SW480 (cell line): Measurements from ENCODE around the gene GAS5.
"Not testable (repeated sequence)": the region's sequence is repeated elsewhere in the genome, so short reads cannot be mapped to it uniquely, and the experiment has no call there.

Source experiments
- DNase-seq: peaks from one replicate; pipeline ENCODE4 v3.0.0-alpha.2; 2016; ENCODE audit warnings: low spot score

The GAS5 gene

GRCh38 chr1:173869021-173869359 lies 1.2 kb upstream of the GAS5 start:
- no peak for DNase-seq

- peak; percentile 92 for DNase-seq
Measured at GRCh38 chr1:173868266-173869020, 654 bp upstream of the GAS5 start, which contains the start of gene ZBTB37. Gene ZBTB37, plus strand, starts transcription at chr1:173868380. Its CDS starts 1,846 bp downstream, at chr1:173870226.

DNA sequence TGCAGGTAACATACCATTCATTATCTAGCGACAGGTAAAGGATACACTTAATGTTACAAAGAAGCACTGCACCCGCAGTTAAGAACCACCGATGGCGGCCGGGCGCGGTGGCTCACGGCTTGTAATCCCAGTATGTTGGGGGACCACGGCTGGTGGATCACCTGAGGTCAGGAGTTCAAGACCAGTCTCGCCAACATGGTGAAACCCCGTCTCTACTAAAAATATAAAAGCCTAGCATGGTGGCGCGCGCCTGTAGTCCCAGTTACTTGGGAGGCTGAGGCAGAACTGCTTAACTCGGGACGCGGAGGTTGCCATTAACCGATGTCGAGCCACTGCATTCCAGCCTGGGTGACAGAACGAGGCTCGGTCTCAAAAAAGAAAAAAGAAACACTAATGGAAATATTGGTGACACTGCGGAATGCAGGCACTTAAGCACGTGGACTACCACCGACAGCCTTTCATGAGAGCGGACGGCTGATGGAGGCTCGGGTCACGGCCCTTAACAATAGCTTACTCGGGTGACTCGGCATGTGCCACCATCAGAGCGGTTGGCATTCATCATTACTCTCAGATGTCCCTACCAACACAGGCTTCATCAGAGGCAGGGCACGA lies 542 bp downstream of the GAS5 start:
- no peak for DNase-seq

- no peak for DNase-seq
Measured at GRCh38 chr1:173866413-173867115, 1.2 kb downstream of the GAS5 start.

- DNase-seq, result no peak
Measured at GRCh38 chr1:173865468-173866164, 2.2 kb downstream of the GAS5 start.

DNA sequence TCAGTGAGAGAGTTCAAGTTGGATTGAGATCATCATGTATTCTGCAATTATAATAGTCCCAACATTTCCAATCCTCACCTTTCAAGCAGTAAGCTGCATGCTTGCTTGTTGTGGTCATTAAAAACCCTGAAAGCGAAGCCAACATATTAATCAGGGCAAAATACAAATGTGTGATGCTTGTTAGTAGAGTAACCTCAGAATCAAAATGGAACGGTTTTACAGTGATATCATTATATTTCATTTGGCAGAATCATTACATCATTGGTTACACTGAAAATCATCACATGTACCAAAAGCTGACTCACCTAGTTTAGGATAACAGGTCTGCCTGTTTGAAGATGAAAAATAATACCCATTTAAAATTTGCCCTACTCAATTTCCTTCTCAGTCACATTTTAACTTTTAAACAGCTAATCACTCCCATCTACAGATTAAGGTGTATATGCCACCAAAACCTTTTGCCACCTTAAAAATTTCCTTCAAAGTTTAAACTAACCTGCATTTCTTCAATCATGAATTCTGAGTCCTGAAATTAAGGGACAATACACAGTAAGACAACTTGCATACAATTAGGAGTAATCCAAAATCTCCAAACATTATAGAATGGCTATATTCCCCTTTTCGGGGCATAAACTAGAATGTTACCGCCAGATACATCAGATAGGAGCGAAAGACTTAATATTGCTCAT lies 3.5 kb downstream of the GAS5 start:
- DNase-seq, result no peak

- no peak for DNase-seq
Measured at GRCh38 chr1:173863224-173864161, 4.3 kb downstream of the GAS5 start.

GRCh38 chr1:173862769-173863223 lies 5.0 kb downstream of the GAS5 start:
- no peak for DNase-seq

- DNase-seq, result not testable (repeated sequence)
Measured at GRCh38 chr1:173862146-173862768, 5.5 kb downstream of the GAS5 start.

DNA sequence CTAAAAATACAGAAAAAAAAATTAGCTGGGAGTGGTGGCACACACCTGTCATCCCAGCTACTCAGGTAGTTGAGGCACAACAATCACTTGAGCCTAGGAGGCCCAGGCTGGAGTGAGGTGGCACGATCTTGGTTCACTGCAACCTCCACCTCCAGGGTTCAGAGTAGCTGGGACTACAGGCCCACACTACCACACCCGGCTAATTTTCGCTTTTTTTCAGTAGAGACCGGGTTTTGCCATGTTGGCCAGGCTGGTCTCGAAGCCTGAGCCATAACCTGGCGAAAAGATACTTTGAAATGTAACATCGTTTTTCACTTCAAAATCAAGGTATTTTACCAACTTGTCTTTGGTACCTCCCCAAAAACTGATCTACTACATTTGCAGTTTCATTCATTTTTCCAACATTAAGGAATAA lies 6.1 kb downstream of the GAS5 start:
- no peak for DNase-seq

DNA sequence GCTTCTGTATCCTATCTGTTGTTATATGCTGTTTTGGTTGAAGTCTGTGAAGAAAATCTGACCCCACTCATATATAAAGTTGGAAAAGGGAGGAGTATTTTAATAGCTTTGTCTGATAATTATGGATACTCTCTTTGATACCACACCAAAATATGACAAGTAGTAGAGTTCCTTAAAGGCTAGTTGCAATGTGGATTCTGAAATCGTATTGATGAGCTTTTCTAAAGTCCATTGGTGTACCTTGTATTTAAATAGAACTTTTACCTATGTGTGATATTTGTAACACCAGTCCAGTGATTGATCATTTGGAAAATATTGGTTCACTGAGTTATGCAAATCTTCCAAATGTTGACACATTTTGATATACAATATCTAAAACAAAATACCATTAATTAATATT lies 7.7 kb downstream of the GAS5 start:
- DNase-seq, result no peak

- DNase-seq, result not testable (repeated sequence)
Measured at GRCh38 chr1:173859547-173859946, 8.2 kb downstream of the GAS5 start.

DNA sequence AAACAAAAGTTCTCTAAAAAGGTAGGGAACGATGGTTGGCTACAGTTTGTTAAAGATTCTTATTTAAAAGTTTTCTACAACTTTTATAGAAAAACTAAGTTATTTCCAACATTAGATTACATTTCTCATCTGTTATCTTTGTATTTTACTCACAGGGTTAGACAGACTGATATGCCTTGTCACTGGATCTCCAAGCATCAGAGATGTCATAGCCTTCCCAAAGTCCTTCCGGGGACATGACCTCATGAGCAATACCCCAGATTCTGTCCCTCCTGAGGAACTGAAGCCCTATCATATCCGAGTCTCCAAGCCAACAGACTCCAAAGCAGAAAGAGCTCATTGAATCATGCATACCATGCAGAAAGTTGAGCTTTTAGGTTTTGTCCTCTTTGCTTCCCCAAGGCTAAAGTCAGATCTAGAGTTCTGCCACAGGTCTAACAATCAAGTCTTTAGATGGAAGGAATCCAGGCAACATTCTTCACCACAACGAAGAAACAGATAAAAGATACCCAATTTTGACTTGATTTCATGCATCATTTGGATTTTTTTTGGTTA lies 10.3 kb downstream of the GAS5 start:
- no peak for DNase-seq

- DNase-seq, result no peak
Measured at GRCh38 chr1:173856903-173857302, 10.9 kb downstream of the GAS5 start.

DNA sequence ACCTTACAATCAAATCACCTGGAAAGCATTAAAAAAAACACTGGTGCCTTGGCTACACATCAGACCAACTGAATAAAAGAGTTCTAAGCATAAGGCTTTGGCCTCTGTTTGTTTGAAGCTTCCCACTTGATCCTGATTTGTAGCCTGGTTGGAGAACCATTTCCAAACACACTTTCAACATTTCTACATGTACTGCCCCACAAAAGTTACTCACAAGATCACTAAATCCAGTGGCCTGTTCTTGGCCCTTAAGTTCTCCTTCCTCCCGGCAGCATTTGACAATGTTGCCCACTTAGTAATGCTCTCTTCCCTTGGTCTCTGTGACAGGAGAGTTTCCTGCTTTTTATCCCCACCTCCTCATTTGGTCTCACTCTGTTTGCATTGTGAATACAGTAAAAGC lies 11.8 kb downstream of the GAS5 start:
- no peak for DNase-seq

GRCh38 chr1:173853074-173853473 lies 14.7 kb downstream of the GAS5 start:
- no peak for DNase-seq

- no peak for DNase-seq
Measured at GRCh38 chr1:173852105-173852504, 15.7 kb downstream of the GAS5 start.

DNA sequence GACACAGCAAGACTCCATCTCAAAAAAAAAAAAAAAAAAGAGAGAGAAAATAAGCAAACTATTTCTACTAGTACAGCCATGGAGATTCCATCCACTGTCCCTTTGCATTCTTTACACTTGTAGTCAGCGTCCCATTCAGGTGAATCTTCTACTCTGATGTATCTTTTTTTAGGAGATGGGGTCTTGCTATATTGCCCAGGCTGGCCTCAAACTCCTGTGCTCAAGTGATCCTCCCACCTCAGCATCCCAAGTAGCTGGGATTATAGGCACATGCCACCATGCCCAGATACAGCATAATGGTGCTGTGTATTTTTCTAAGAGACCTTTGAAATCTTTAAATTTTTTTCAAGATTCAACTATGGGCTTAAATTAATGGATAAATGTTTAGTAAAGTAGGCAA lies 35.0 kb downstream of the GAS5 start:
- DNase-seq, result no peak

DNA sequence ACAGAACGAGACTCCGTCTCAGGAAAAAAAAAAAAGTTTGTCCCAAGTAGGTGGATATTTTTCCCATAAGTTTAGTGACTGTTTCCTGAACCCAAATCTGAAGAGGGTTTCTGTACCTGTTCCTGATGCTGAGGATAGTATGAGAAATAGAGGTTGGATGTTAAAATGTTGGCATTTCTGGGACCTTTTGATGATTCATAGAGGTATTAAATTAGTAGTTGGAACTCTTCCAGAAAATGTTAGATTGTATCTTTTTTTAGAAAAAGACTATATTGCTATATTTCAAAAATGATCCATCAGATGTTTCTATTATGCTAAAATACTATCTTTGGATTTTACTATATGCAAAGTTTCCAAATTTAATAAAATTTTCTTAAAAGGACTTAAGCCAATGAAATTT lies 40.2 kb downstream of the GAS5 start:
- no peak for DNase-seq
